Vagina (tissue), 2 donors: ENCODE results near the gene RABAC1. TPM values are rescaled to one million over a fixed set of nuclear protein-coding genes. Genes with fewer than 3 reads are reported as not detected.

Experiments
- DNase-seq, 2 donors: peaks; one replicate each; pipeline ENCODE4 v3.0.0-alpha.2; 2017; ENCODE audit errors: extremely low spot score in 2 of 2
- H3K27ac ChIP-seq: fragments of 200-600 bp; sonication (generic); one replicate; pipeline ENCODE4 v1.5.1; 2019
- H3K27me3 ChIP-seq: fragments of 200-600 bp; sonication (generic); one replicate; pipeline ENCODE4 v1.5.1; 2019
- H3K36me3 ChIP-seq, 2 donors: fragments of 200-600 bp; sonication (generic); one replicate each; pipeline ENCODE4 v1.5.1; 2017 to 2019
- H3K4me1 ChIP-seq: fragments of 200-600 bp; sonication (generic); one replicate; pipeline ENCODE4 v1.5.1; 2019
- H3K4me3 ChIP-seq, 2 donors: fragments of 200-600 bp; sonication (generic); 1 replicate in 1 of 2; 2 replicates in 1 of 2; pipeline ENCODE4 v1.5.1; 2016 to 2019
- H3K9me3 ChIP-seq: fragments of 200-600 bp; sonication (generic); one replicate; pipeline ENCODE4 v1.5.1; 2019
- POLR2A ChIP-seq, 2 donors: fragments of 450-650 bp; IDR thresholded peaks; one replicate each; pipeline ENCODE4 v1.6.1; 2017; ENCODE audit warnings: antibody characterized with exemption in 2 of 2, mild to moderate bottlenecking in 2 of 2, moderate library complexity in 2 of 2
- POLR2AphosphoS5 ChIP-seq, 2 donors: sonication (generic); formaldehyde crosslinking; IDR thresholded peaks; one replicate each; pipeline ENCODE4 v1.9.0; 2017; ENCODE audit warnings: antibody characterized with exemption in 2 of 2, mild to moderate bottlenecking in 2 of 2, low read depth in 1 of 2; ENCODE audit not compliant: insufficient read depth in 1 of 2
- intact Hi-C: fragments of 100-400 bp; cut with DNase I; formaldehyde crosslinking; loops from one replicate; pipeline ENCODE4 v1.15.1; 2023
- total RNA-seq: library from RNA; depleted of rRNA; stranded (reverse); fragments of >200 nt; gene quantifications from one replicate; pipeline ENCODE4 v1.2.3, GENCODE V29; 2016
- TF ChIP-seq, protein P1 (sequence below), 3 experiments: fragments of 450-650 bp in 2 of 3; fragments of 200-600 bp in 1 of 3; sonication (generic) in 1 of 3; IDR thresholded peaks; one replicate each; pipeline ENCODE4 v1.5.1; 2017 to 2019; ENCODE audit warnings: antibody characterized with exemption in 3 of 3, mild to moderate bottlenecking in 2 of 3, moderate library complexity in 2 of 3

The RABAC1 gene
- total RNA-seq, 1 donor from 2014 or later = 263 TPM

DNA sequence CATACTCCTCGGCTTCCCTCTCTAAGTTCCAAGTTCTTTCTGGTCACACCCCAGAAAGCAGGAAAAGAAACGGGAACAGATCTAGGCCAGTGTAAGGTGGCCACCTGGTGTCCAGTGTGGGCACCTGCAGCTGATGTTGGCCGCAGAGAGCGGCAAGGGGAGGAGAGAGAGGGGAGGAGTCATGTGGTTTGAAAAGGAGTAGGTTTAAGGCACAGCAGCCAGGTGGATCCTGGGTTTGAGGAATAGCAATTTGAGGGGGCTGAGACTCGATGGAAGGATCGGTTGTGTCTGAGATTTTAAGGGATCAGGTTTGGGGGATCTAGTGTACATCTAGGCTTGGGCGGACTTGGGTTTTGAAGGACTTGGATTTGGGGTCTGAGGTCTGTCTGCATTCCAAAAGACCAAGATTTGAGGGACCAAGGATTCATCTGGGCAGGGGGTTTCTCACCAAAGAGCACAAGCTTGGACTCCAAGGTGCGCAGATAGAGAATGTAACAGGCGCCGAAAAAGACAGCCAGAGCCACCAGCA is 1.2 kb downstream of the RABAC1 start:
- Histone ChIP-seq H3K27ac (peak overlapping the region; percentile 93), H3K36me3 (peaks cover 0 to 12% of the 10 kb centered on the region in 2 donors), H3K4me1 (peaks cover 14% of the 10 kb centered on the region), H3K4me3 (peak overlapping the region; percentile 85), H3K9me3 (no peaks in the 10 kb centered on the region), H3K27me3 (no peaks in the 10 kb centered on the region)
- intact Hi-C loops = loop anchor here (5.0 kb wide), 1 partner anchor 76 kb away; the partner anchor contains the start of gene ARHGEF1
- TF ChIP-seq, protein P1, sequence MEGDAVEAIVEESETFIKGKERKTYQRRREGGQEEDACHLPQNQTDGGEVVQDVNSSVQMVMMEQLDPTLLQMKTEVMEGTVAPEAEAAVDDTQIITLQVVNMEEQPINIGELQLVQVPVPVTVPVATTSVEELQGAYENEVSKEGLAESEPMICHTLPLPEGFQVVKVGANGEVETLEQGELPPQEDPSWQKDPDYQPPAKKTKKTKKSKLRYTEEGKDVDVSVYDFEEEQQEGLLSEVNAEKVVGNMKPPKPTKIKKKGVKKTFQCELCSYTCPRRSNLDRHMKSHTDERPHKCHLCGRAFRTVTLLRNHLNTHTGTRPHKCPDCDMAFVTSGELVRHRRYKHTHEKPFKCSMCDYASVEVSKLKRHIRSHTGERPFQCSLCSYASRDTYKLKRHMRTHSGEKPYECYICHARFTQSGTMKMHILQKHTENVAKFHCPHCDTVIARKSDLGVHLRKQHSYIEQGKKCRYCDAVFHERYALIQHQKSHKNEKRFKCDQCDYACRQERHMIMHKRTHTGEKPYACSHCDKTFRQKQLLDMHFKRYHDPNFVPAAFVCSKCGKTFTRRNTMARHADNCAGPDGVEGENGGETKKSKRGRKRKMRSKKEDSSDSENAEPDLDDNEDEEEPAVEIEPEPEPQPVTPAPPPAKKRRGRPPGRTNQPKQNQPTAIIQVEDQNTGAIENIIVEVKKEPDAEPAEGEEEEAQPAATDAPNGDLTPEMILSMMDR (IDR thresholded peaks at IDR 0.05) = peak; percentile 46 to 61 (median 59)
- TF ChIP-seq POLR2AphosphoS5 (IDR thresholded peaks at IDR 0.05; ENCODE audit: insufficient read depth in 1 of 2, low read depth in 1 of 2) = peak in 1 of 2 donors; percentile 44
- no peak for TF ChIP-seq POLR2A (IDR thresholded peaks at IDR 0.05)
- DNase-seq = no peak

DNA sequence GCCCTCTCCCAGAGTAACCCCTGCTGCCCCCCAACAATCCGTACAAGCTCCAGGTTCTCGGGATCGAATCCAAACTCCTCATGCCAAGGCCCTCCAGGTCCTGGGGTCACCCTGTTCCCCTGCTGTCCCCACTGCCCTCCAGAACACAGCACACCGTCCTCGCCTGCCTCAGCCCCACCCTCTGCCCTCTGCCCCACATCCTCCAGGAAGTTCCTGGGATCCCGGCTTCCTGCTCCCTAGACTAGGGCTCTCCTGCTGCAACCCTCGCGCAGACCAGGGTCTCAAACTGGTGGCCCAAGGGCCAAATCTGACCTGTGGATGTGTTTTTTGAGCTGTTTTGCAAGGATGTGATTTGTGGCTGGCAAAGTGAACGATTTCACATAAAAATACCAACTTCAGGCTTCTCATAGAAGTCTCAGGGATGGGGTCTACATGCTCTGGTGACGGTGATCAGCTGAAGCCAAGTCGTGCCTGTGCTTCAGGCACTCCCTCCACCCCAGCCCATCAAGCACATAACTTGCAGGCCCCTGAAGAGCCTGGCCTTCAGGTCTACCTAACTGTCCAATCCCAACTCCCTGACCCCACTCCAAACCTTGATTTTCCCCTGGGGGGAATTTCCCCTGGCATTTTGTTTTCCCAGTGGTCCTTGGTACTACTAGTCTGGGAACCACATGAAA is 1.8 kb downstream of the RABAC1 start:
- Histone ChIP-seq H3K27ac (peak overlapping the region; percentile 93), H3K36me3 (peaks cover 0 to 12% of the 10 kb centered on the region in 2 donors), H3K4me3 (peak overlapping the region in 1 of 2 donors; percentile 85), H3K4me1 (peaks cover 14% of the 10 kb centered on the region), H3K27me3 (no peaks in the 10 kb centered on the region), H3K9me3 (no peaks in the 10 kb centered on the region)
- intact Hi-C loops = loop anchor here (5.0 kb wide), 1 partner anchor 75 kb away; the partner anchor contains the start of gene ARHGEF1
- TF ChIP-seq POLR2AphosphoS5 (IDR thresholded peaks at IDR 0.05; ENCODE audit: insufficient read depth in 1 of 2, low read depth in 1 of 2) (no peak), POLR2A (IDR thresholded peaks at IDR 0.05) (no peak)
- TF ChIP-seq, protein P1 (IDR thresholded peaks at IDR 0.05) = no peak
- no peak for DNase-seq

DNA sequence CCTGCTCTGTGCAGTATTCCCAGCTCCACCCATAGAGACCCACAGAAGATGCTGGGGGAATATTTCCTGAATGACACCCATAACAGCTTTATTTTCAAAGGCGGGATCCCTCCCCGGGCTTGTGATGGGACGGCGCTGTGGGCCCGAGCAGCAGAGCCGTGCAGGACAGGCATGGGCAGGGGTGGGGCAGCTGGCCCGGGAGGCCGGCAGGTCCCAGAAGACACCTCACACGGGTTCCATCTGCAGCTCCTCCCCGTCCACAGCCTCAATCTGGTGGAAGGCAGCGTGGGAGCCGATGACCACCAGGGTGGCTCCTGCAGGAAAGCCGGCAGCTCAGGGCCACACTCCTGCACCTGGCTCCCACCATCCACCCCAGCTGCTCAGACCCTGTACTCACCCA is 2.5 kb downstream of the RABAC1 start:
- no peaks in the 10 kb centered on the region for H3K27me3 ChIP-seq
- H3K36me3 ChIP-seq = peaks cover 0 to 12% of the 10 kb centered on the region in 2 donors
- no peak for TF ChIP-seq POLR2A (IDR thresholded peaks at IDR 0.05)
- TF ChIP-seq POLR2AphosphoS5 (IDR thresholded peaks at IDR 0.05; ENCODE audit: insufficient read depth in 1 of 2, low read depth in 1 of 2) = no peak
- TF ChIP-seq, protein P1 (IDR thresholded peaks at IDR 0.05) = no peak
- H3K27ac ChIP-seq = no peak overlapping the region
- intact Hi-C loops = loop anchor here (5.0 kb wide), 1 partner anchor 74 kb away; the partner anchor contains the start of gene ARHGEF1
- peaks cover 14% of the 10 kb centered on the region for H3K4me1 ChIP-seq
- H3K4me3 ChIP-seq = no peak overlapping the region
- DNase-seq = no peak
- H3K9me3 ChIP-seq = no peaks in the 10 kb centered on the region

DNA sequence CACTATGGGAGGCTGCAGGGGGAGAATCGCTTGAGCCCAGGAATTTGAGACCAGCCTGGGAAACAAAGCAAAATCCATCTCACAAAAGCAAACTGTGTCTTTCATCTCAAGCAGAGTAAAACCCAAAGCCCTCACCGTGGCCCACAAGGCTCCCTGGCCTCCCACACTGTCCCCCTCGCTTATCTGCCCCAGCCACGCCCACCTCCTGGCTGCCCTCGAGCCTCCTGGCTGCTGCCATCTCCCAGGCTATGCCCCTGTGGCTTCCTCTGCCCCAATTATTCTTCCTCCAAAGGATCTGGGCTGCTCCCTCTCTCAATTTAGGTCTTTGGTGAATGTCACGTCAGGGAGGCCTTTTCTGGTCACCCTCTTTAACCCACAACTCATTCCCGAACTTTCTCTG is 3.6 kb downstream of the RABAC1 start:
- Histone ChIP-seq H3K4me3 (no peak overlapping the region), H3K9me3 (no peaks in the 10 kb centered on the region), H3K36me3 (peaks cover 0 to 12% of the 10 kb centered on the region in 2 donors), H3K27ac (no peak overlapping the region), H3K4me1 (peaks cover 14% of the 10 kb centered on the region), H3K27me3 (no peaks in the 10 kb centered on the region)
- intact Hi-C loops = loop anchor here (5.0 kb wide), 1 partner anchor 73 kb away; the partner anchor contains the start of gene ARHGEF1
- no peak for DNase-seq
- TF ChIP-seq POLR2A (IDR thresholded peaks at IDR 0.05) (no peak), POLR2AphosphoS5 (IDR thresholded peaks at IDR 0.05; ENCODE audit: insufficient read depth in 1 of 2, low read depth in 1 of 2) (no peak)
- TF ChIP-seq, protein P1 (IDR thresholded peaks at IDR 0.05) = no peak
